T-helper 1 cell treated with Interleukin-12 subunit alpha and Interleukin-12 subunit beta and Interleukin-4 antibody, amounts not matched to agents 30 μg/mL and 1 μg/mL, for 36 hours (primary cell): Measurements from ENCODE around the gene TMEM125.

Experiments used
- H3K27ac Mint-ChIP-seq: one replicate; pipeline ENCODE4 v1.8.0; 2021; ENCODE audit warnings: mild to moderate bottlenecking, mixed read lengths
- H3K27me3 Mint-ChIP-seq: one replicate; pipeline ENCODE4 v1.8.0; 2021; ENCODE audit warnings: low read depth, mixed read lengths
- H3K36me3 Mint-ChIP-seq: one replicate; pipeline ENCODE4 v1.8.0; 2021; ENCODE audit warnings: low read depth, mixed read lengths
- H3K4me1 Mint-ChIP-seq: one replicate; pipeline ENCODE4 v1.8.0; 2021; ENCODE audit warnings: low read depth, mixed read lengths
- H3K4me3 Mint-ChIP-seq: one replicate; pipeline ENCODE4 v1.8.0; 2021; ENCODE audit warnings: mild to moderate bottlenecking, moderate library complexity, mixed read lengths
- H3K9me3 Mint-ChIP-seq: one replicate; pipeline ENCODE4 v1.8.0; 2021; ENCODE audit warnings: mixed read lengths

TMEM125 gene

DNA sequence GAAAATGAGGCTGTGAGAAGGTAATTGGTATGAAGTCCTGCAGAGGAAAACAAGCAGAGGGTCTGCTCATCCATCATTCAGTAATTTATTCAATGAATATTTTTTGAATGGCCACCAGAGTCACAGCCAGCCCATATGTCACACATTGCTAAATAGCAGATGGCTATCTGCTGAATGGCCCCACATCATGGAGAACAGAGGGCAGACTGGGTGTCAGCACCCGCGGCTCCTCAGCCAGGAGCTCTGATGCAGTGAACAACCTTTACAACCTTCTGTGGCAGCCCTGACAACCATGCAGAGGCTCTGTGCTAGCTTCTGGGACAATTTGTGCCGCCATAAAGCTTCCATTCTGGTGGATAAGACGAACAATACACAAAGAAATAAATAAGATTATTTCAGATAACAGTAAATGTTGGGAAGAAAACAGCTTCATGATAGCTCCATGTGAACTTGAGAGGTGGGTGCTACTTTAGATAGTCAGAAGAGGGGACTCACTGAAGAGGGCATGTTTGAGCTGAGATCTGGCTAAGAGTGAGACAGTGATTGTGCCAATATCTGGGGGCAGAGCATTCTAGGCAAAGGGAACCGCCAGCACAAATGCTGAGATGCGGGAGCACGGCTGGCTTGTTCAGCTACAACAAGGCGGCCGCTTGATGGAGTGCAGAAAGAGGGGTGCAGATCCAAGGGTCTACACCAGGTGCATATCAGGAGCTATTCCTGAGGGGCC is 18.4 kb downstream of the TMEM125 start:
- Mint-ChIP-seq H3K9me3 (no peaks in the 10 kb centered on the region), H3K4me3 (no peak overlapping the region), H3K4me1 (peaks cover under 1% of the 10 kb centered on the region), H3K27me3 (peaks cover 7% of the 10 kb centered on the region), H3K36me3 (no peaks in the 10 kb centered on the region), H3K27ac (no peak overlapping the region)

GRCh38 chr1:43288785-43289706 is 19.3 kb downstream of the TMEM125 start:
- H3K36me3 Mint-ChIP-seq = no peaks in the 10 kb centered on the region
- no peak overlapping the region for H3K27ac Mint-ChIP-seq
- H3K4me1 Mint-ChIP-seq = peaks cover 2% of the 10 kb centered on the region
- H3K27me3 Mint-ChIP-seq = peaks cover 7% of the 10 kb centered on the region
- H3K9me3 Mint-ChIP-seq = no peaks in the 10 kb centered on the region
- no peak overlapping the region for H3K4me3 Mint-ChIP-seq

- no peak overlapping the region for H3K4me3 Mint-ChIP-seq
- H3K27me3 Mint-ChIP-seq = peaks cover 5% of the 10 kb centered on the region
- no peaks in the 10 kb centered on the region for H3K36me3 Mint-ChIP-seq
- peaks cover 21% of the 10 kb centered on the region for H3K4me1 Mint-ChIP-seq
- H3K27ac Mint-ChIP-seq = no peak overlapping the region
- H3K9me3 Mint-ChIP-seq = no peaks in the 10 kb centered on the region
Measured at GRCh38 chr1:43292216-43292615, 22.4 kb downstream of the TMEM125 start.

DNA sequence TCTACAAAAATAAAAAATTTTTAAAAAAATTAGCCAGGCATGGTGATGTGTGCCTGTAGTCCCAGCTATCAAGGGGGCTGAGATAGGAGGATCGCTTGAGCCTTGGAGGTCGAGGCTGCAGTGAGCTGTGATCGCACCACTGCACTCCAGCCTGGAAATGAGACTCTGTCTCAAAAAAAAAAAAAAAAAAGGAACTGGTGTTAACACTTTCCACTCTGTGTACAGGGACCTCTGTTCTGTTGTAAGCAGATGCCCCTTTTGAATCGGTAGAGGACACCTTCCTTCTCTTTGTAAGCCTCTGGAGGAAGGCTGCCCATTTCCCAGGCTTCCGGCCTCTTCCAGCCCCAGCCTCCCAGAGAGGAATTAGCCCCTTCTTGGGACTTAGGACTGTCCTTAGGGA is 22.9 kb downstream of the TMEM125 start:
- Mint-ChIP-seq H3K9me3 (no peaks in the 10 kb centered on the region), H3K4me3 (no peak overlapping the region), H3K4me1 (peaks cover 21% of the 10 kb centered on the region), H3K36me3 (no peaks in the 10 kb centered on the region), H3K27ac (no peak overlapping the region), H3K27me3 (peaks cover 4% of the 10 kb centered on the region)

DNA sequence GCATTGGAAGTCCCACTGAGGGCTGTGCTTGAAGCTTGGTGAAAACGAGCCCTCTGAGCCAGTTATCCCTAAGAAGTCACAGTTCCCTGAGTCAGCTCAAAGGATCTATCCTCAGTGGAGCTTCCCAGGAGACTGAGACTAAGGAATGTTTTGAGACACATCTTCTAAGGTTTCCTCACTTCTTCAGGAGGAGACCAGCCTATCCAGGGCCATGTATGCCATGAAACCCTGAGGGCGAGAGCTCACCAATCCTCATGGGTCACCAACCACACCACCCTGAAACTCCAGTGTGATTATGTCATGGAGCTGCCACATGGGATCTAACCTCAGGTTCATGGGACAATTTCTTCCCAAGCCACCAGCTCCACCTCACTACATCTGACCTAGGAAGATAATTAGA is 23.4 kb downstream of the TMEM125 start:
- Mint-ChIP-seq H3K36me3 (no peaks in the 10 kb centered on the region), H3K27ac (no peak overlapping the region), H3K4me1 (peaks cover 21% of the 10 kb centered on the region), H3K9me3 (no peaks in the 10 kb centered on the region), H3K27me3 (peaks cover 4% of the 10 kb centered on the region), H3K4me3 (no peak overlapping the region)

GRCh38 chr1:43293896-43294760 is 24.3 kb downstream of the TMEM125 start:
- Mint-ChIP-seq H3K27ac (peak overlapping the region; percentile 75), H3K9me3 (no peaks in the 10 kb centered on the region), H3K4me3 (no peak overlapping the region), H3K36me3 (no peaks in the 10 kb centered on the region), H3K4me1 (peaks cover 21% of the 10 kb centered on the region), H3K27me3 (no peaks in the 10 kb centered on the region)

DNA sequence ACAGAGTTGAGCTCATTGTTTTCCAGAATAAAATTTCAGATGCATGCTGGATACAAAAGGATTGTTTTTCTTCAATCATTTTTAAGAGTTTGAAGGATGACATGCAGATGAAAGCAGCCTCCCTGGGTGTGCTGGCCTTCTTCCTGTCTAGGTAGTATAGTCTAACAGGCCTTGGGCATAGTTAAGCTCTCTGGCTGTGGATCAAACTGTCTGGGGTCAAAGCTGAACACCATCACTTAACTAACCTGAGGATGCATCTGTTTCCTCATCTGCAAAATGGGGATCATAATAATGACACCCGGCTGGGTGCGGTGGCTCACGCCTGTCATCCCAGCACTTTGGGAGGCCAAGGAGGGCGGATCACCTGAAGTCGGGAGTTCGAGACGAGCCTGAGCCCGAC is 25.0 kb downstream of the TMEM125 start:
- Mint-ChIP-seq H3K27me3 (no peaks in the 10 kb centered on the region), H3K9me3 (no peaks in the 10 kb centered on the region), H3K4me3 (no peak overlapping the region), H3K4me1 (peaks cover 21% of the 10 kb centered on the region), H3K27ac (peak overlapping the region; percentile 75), H3K36me3 (no peaks in the 10 kb centered on the region)

DNA sequence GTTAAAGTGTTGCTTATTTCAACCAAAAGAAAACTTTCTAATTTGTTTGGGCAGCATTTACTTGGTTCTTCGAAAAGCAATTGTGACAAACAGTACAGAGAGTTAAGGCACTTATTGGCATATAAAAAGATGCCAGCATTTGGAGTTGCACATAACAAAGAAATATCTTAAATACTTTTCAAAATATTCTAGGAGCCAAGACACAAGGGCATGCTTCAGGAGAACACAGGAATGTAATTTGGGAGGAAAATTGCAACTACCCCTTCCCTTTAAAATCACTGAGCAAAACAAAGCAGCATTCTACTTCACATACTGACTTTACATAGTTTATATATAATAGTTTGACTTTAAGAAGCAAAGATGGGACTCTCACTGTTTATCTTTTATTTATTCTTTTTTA is 26.4 kb downstream of the TMEM125 start:
- Mint-ChIP-seq H3K4me1 (peaks cover 21% of the 10 kb centered on the region), H3K36me3 (no peaks in the 10 kb centered on the region), H3K27me3 (no peaks in the 10 kb centered on the region), H3K27ac (peak overlapping the region; percentile 77), H3K9me3 (no peaks in the 10 kb centered on the region), H3K4me3 (peak overlapping the region; percentile 44)

DNA sequence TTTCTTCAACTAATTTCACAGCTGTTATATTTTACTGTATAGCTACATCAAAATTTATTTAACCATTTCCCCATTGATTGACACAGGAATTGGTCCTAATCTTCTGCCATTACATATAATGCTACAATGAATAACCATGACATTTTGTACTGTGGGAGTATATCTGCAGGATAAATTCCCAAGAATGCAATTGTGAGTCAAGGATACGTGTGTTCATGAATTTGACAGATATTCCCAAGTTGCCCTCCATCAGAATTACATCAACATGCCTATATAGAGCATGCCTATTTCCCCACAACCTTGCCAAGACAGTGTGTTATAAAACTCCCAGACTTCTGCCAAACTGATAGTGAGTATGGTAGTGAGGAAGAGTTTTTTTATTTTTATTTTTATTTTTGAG is 28.3 kb downstream of the TMEM125 start:
- Mint-ChIP-seq H3K27me3 (no peaks in the 10 kb centered on the region), H3K4me1 (peaks cover 21% of the 10 kb centered on the region), H3K9me3 (no peaks in the 10 kb centered on the region), H3K27ac (no peak overlapping the region), H3K4me3 (no peak overlapping the region), H3K36me3 (no peaks in the 10 kb centered on the region)

- H3K27ac Mint-ChIP-seq = no peak overlapping the region
- H3K4me3 Mint-ChIP-seq = no peak overlapping the region
- peaks cover 19% of the 10 kb centered on the region for H3K4me1 Mint-ChIP-seq
- H3K27me3 Mint-ChIP-seq = no peaks in the 10 kb centered on the region
- H3K36me3 Mint-ChIP-seq = no peaks in the 10 kb centered on the region
- no peaks in the 10 kb centered on the region for H3K9me3 Mint-ChIP-seq
Measured at GRCh38 chr1:43299101-43299500, 29.3 kb downstream of the TMEM125 start.

DNA sequence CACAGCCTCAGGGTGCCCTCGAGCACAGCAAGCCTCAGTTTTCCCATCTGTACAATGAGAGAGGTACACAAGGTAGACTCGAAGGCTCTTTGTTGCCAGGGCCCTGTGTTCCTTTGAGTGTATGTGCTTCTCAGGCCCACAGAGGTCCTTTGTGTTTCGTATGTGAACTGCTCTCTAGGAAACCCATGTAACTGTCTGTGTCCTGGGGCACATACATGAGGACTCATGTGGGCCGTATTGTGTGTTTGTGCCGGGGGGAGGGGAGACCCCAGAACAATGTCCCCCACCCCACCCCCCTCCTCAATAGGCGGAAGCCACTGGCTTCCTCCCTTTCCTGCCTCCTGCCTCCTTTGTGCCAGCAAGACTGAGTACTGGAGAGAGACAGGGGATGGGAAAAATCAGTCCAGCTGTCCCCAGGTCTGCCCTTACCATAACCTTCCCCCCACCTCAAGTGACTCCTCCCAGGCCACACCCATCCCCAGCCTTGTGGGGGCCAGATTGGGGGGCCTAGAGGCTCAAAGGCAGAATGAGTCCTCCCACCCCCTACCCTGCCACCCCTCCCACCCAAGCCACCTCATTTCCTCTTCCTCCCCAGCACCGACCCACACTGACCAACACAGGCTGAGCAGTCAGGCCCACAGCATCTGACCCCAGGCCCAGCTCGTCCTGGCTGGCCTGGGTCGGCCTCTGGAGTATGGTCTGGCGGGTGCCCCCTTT is 30.8 kb downstream of the TMEM125 start, which contains the start of gene TIE1:
TSS of gene TIE1 (plus strand) at position 605 of the 717 bp plus-strand sequence. CDS start at position 695, 90 bp downstream.
- peaks cover 13% of the 10 kb centered on the region for H3K4me1 Mint-ChIP-seq
- no peaks in the 10 kb centered on the region for H3K27me3 Mint-ChIP-seq
- H3K36me3 Mint-ChIP-seq = no peaks in the 10 kb centered on the region
- H3K4me3 Mint-ChIP-seq = no peak within 1 kb of the TSS
- no peaks in the 10 kb centered on the region for H3K9me3 Mint-ChIP-seq
- H3K27ac Mint-ChIP-seq = no peak within 1 kb of the TSS

GRCh38 chr1:43302201-43302600 is 32.4 kb downstream of the TMEM125 start:
- H3K9me3 Mint-ChIP-seq = no peaks in the 10 kb centered on the region
- H3K4me3 Mint-ChIP-seq = no peak overlapping the region
- H3K4me1 Mint-ChIP-seq = peaks cover 2% of the 10 kb centered on the region
- no peaks in the 10 kb centered on the region for H3K27me3 Mint-ChIP-seq
- H3K27ac Mint-ChIP-seq = no peak overlapping the region
- no peaks in the 10 kb centered on the region for H3K36me3 Mint-ChIP-seq

DNA sequence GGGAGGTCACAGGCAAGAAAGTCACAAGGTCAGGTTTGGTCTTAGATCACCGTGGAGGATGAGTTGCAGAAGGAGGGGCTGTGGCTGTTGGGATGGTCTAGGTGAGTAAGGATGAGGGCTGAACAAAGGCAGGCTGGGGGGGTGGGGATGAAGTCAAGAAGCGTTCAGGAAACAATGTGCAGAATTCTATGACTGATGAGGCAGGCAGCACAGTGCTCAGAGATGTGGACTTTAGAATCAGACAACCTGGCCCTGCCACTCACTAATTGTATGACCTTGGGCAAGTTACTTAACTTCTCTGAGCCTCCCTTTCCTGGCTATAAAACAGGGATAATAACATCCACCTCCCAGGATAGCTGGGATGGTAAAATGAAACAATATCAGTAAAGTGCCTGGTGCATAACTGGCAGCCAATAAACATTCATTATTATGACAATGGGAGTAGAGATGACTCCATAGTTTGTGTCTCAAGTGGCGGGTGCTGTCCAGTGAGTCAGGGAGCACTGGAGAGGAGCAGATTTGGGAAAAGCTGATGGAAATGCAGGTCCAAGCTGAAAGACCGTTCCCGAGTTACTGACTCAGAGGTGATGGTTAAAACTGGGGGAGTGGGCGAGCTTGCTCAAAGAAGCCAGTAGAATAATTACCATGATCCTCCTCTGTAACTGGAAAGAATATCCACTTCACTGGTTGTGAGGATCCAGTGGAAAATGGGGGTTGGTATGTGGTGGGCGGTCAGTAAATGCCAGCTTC is 33.1 kb downstream of the TMEM125 start:
- H3K36me3 Mint-ChIP-seq = no peaks in the 10 kb centered on the region
- peaks cover 2% of the 10 kb centered on the region for H3K4me1 Mint-ChIP-seq
- H3K27ac Mint-ChIP-seq = no peak overlapping the region
- H3K9me3 Mint-ChIP-seq = no peaks in the 10 kb centered on the region
- no peaks in the 10 kb centered on the region for H3K27me3 Mint-ChIP-seq
- no peak overlapping the region for H3K4me3 Mint-ChIP-seq
